GM18502 (cell line): ENCODE results near the gene SULT1B1.

ENCODE experiments used
- ATAC-seq: cut with Tn5 transposase; IDR thresholded peaks from one replicate; pipeline ENCODE4 v1.9.1; 2021; ENCODE audit warnings: mild to moderate bottlenecking; ENCODE audit not compliant: unreplicated experiment, poor library complexity

The SULT1B1 gene

DNA sequence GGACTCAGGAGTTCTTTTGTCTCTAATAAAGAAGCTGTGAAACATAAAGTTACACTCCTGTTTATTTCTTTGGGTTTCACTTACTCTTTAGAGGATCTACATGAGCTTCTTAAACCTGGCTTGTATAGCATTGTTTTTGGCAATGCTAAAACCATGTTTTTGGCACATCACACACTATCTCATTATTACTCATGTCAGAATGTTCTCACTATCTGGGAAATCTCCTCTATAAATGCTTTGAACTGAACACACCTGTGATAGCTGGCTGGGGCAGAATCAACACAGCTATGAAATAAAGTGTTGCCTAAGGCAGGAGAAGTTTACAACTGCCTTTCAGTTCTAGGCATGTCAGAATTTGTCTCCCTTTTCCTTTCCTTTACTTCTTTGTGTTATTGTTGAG is 52.6 kb downstream of the SULT1B1 start:
- ATAC-seq, result no peak

DNA sequence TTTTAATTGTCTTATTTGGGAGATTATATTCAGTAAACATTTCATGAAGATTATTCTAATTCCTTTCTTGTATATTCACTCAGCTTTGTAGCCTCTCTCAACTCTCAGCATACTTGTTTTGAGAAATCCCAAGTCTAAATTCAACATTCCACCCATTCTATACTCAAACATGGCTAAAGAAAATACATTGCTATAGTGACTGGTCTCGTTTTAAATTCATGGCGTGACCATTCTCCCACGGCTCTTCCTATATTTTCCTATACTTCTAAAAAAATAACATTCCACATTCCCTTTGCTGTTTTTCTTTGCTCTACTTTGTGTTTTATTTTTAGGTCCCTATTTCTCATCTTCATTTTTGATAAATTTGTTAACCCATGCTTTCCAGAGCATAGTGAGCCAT is 58.2 kb downstream of the SULT1B1 start:
- ATAC-seq, result no peak

DNA sequence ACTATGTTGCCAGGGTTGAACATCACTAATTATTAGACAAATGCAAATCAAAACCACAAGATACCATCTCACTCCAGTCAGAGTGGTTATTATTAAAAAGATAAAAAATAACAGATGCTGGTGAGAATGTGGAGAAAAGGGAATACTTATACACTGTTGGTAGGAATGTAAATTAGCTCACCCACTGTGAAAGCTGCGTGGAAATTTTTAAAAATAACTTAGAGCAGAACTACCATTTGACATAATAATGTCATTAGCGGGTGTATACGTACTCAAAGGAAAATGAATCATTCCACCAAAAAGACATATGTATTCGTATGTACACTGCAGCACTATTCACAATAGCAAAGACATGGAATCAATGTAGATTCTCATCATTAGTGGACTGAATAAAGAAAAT is 58.7 kb downstream of the SULT1B1 start:
- no peak for ATAC-seq

DNA sequence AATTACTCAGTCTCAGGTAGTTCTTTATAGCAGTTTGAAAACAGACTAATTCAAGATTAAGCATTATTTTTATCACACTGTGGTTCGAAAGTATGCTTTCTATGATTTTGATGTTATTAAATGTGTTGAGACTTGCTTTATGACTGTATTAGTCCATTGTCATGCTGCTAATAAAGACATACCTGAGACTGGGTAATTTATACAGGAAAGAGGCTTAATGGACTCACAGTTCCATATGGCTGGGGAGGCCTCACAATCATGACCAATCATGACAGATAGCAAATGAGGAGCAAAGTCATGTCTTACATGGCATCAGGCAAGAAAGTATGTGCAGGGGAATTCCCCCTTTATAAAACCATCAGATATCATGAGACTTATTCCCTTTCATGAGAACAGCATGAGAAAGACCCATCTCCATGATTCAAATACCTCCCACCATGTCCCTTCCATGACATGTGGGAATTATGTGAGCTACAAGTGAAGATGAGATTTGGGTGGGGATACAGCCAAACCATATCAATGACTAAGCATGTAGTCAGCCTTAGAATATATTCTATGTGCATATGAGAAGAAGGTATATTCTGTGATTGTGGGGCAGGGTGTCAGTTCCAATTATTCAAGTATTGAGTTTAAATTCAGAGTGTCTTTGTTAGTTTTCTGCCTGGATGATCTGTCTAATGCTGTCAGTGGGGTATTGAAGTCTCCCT is 62.7 kb downstream of the SULT1B1 start:
- ATAC-seq, result no peak

DNA sequence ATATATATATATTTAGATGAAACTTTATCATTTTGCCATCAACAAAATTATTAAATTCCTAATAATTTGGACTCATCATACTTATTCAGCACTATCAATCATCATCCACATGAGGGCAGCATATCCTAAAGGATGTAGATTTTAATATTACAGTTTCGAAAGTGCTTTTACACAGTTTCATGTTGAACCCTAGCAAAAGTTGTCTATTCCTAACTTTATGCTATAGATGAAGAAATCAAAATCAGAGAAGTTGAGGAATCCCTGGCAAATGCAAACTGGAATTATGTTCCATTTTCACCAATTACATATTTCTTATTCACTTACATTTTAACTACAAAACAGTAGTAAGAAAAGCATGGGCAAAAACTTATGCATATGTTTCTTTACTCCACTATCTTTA is 70.8 kb downstream of the SULT1B1 start:
- no peak for ATAC-seq

DNA sequence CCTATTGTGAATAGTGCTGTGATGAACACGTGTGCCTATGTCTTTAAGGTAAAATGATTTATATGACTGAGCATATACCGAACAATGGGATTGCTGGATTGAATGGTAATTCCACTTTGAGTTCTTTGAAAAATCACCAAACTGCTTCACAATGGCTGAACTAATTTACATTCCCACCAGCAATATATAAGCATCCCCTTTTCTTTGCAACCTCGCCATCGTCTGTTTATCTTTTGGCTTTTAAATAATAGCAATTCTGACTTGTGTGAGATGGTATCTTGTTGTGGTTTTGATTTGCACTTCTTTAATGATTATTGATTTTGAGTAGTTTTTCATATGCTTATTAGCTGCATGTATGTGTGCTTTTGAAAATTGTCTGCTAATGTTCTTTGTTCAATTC is 75.6 kb downstream of the SULT1B1 start:
- ATAC-seq, result no peak
